Sigmoid colon (tissue), 4 donors: Measurements from ENCODE around the gene NT5DC1.

Source experiments
- EP300 ChIP-seq, 4 donors: sonication (generic); formaldehyde crosslinking; IDR thresholded peaks; one replicate each; pipeline ENCODE4 v1.6.1; 2017; ENCODE audit warnings: antibody characterized with exemption in 4 of 4
- POLR2A ChIP-seq, 2 donors: fragments of 450-650 bp; IDR thresholded peaks; one replicate each; pipeline ENCODE4 v1.6.1; 2016; ENCODE audit warnings: antibody characterized with exemption in 2 of 2, mild to moderate bottlenecking in 2 of 2, moderate library complexity in 2 of 2
- POLR2AphosphoS5 ChIP-seq, 4 donors: sonication (generic); formaldehyde crosslinking; IDR thresholded peaks; one replicate each; pipeline ENCODE4 v1.6.1; 2017; ENCODE audit warnings: antibody characterized with exemption in 4 of 4
- TF ChIP-seq, protein P1 (sequence below), 4 experiments: fragments of 450-650 bp in 3 of 4; fragments of 200-600 bp in 1 of 4; IDR thresholded peaks; one replicate each; pipeline ENCODE4 v1.5.1; 2016 to 2019; ENCODE audit warnings: antibody characterized with exemption in 4 of 4, mild to moderate bottlenecking in 3 of 4, moderate library complexity in 2 of 4

GRCh38 chr6:116170358-116171057 is 69.9 kb downstream of the NT5DC1 start:
- TF ChIP-seq POLR2AphosphoS5 (IDR thresholded peaks at IDR 0.05), result no peak
- TF ChIP-seq, protein P1, sequence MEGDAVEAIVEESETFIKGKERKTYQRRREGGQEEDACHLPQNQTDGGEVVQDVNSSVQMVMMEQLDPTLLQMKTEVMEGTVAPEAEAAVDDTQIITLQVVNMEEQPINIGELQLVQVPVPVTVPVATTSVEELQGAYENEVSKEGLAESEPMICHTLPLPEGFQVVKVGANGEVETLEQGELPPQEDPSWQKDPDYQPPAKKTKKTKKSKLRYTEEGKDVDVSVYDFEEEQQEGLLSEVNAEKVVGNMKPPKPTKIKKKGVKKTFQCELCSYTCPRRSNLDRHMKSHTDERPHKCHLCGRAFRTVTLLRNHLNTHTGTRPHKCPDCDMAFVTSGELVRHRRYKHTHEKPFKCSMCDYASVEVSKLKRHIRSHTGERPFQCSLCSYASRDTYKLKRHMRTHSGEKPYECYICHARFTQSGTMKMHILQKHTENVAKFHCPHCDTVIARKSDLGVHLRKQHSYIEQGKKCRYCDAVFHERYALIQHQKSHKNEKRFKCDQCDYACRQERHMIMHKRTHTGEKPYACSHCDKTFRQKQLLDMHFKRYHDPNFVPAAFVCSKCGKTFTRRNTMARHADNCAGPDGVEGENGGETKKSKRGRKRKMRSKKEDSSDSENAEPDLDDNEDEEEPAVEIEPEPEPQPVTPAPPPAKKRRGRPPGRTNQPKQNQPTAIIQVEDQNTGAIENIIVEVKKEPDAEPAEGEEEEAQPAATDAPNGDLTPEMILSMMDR (IDR thresholded peaks at IDR 0.05), result no peak
- no peak for TF ChIP-seq POLR2A (IDR thresholded peaks at IDR 0.05)
- no peak for TF ChIP-seq EP300 (IDR thresholded peaks at IDR 0.05)
